NCI-H524 treated with DMSO at 0.1 percent for 48 hours (cell line): Measurements from ENCODE around the gene AADACL4.
"Not testable (repeated sequence)": the region's sequence is repeated elsewhere in the genome, so short reads cannot be mapped to it uniquely, and the experiment has no call there.

Experiments
- DNase-seq: peaks from one replicate; lab custom pipeline; 2025; lab: John Stamatoyannopoulos, UW

The AADACL4 gene

GRCh38 chr1:12658531-12659453 lies 14.9 kb downstream of the AADACL4 start:
- DNase-seq, result peak; percentile 29

- no peak for DNase-seq
Observed at GRCh38 chr1:12661606-12662219, 17.8 kb downstream of the AADACL4 start.

- no peak for DNase-seq
Observed at GRCh38 chr1:12662556-12662955, 18.7 kb downstream of the AADACL4 start.

- no peak for DNase-seq
Observed at GRCh38 chr1:12665511-12665910, 21.6 kb downstream of the AADACL4 start.

- no peak for DNase-seq
Observed at GRCh38 chr1:12666141-12666735, 22.4 kb downstream of the AADACL4 start.

GRCh38 chr1:12669529-12670068 lies 25.7 kb downstream of the AADACL4 start:
- no peak for DNase-seq

GRCh38 chr1:12674358-12674757 lies 30.5 kb downstream of the AADACL4 start:
- no peak for DNase-seq

GRCh38 chr1:12676122-12676521 lies 32.2 kb downstream of the AADACL4 start:
- not testable (repeated sequence) for DNase-seq

- DNase-seq, result no peak
Observed at GRCh38 chr1:12677565-12677964, 33.7 kb downstream of the AADACL4 start.

- no peak for DNase-seq
Observed at GRCh38 chr1:12678350-12678749, 34.5 kb downstream of the AADACL4 start.

GRCh38 chr1:12678820-12679219 lies 34.9 kb downstream of the AADACL4 start:
- no peak for DNase-seq

GRCh38 chr1:12690156-12690555 lies 46.3 kb downstream of the AADACL4 start:
- DNase-seq, result no peak

GRCh38 chr1:12692967-12693782 lies 49.3 kb downstream of the AADACL4 start:
- no peak for DNase-seq

- no peak for DNase-seq
Observed at GRCh38 chr1:12696658-12697057, 52.8 kb downstream of the AADACL4 start.

GRCh38 chr1:12697397-12697796 lies 53.5 kb downstream of the AADACL4 start:
- DNase-seq, result no peak

GRCh38 chr1:12703821-12704451 lies 60.1 kb downstream of the AADACL4 start:
- DNase-seq, result no peak

- no peak for DNase-seq
Observed at GRCh38 chr1:12706061-12706460, 62.2 kb downstream of the AADACL4 start.

GRCh38 chr1:12708396-12709090 lies 64.7 kb downstream of the AADACL4 start:
- no peak for DNase-seq

- DNase-seq, result no peak
Observed at GRCh38 chr1:12709091-12709491, 65.2 kb downstream of the AADACL4 start.

GRCh38 chr1:12709696-12710095 lies 65.8 kb downstream of the AADACL4 start:
- DNase-seq, result no peak

- DNase-seq, result no peak
Observed at GRCh38 chr1:12711536-12711935, 67.7 kb downstream of the AADACL4 start.
